ENCODE results near the gene GARS1.

- TF ChIP-seq CTCF (IDR thresholded peaks at IDR 0.05; ENCODE audit: low read depth, low read length, poor library complexity, severe bottlenecking), result no peak
- TF ChIP-seq EZH2phosphoT487 (IDR thresholded peaks at IDR 0.05; ENCODE audit: borderline replicate concordance, low read length), result no peak
These were observed 55.7 kb downstream of the GARS1 start for GRCh38 chr7:30650421-30650808.

Data from DOHH2 (cell line).